T-helper 1 cell treated with Interleukin-12 subunit alpha and Interleukin-12 subunit beta and Interleukin-4 antibody, amounts not matched to agents 30 μg/mL and 1 μg/mL, for 36 hours (primary cell): ENCODE results near the gene HSH2D.

ENCODE experiments used
- H3K27ac Mint-ChIP-seq: one replicate; pipeline ENCODE4 v1.8.0; 2021; ENCODE audit warnings: mild to moderate bottlenecking, mixed read lengths
- H3K27me3 Mint-ChIP-seq: one replicate; pipeline ENCODE4 v1.8.0; 2021; ENCODE audit warnings: low read depth, mixed read lengths
- H3K36me3 Mint-ChIP-seq: one replicate; pipeline ENCODE4 v1.8.0; 2021; ENCODE audit warnings: low read depth, mixed read lengths
- H3K4me1 Mint-ChIP-seq: one replicate; pipeline ENCODE4 v1.8.0; 2021; ENCODE audit warnings: low read depth, mixed read lengths
- H3K4me3 Mint-ChIP-seq: one replicate; pipeline ENCODE4 v1.8.0; 2021; ENCODE audit warnings: mild to moderate bottlenecking, moderate library complexity, mixed read lengths
- H3K9me3 Mint-ChIP-seq: one replicate; pipeline ENCODE4 v1.8.0; 2021; ENCODE audit warnings: mixed read lengths

Gene HSH2D

GRCh38 chr19:16134510-16134909, 9.0 kb upstream of the HSH2D start:
- Mint-ChIP-seq H3K36me3 (peaks cover 48% of the 10 kb centered on the region), H3K27me3 (no peaks in the 10 kb centered on the region), H3K4me3 (no peak overlapping the region), H3K27ac (no peak overlapping the region), H3K4me1 (peaks cover 20% of the 10 kb centered on the region), H3K9me3 (peaks cover 11% of the 10 kb centered on the region)

DNA sequence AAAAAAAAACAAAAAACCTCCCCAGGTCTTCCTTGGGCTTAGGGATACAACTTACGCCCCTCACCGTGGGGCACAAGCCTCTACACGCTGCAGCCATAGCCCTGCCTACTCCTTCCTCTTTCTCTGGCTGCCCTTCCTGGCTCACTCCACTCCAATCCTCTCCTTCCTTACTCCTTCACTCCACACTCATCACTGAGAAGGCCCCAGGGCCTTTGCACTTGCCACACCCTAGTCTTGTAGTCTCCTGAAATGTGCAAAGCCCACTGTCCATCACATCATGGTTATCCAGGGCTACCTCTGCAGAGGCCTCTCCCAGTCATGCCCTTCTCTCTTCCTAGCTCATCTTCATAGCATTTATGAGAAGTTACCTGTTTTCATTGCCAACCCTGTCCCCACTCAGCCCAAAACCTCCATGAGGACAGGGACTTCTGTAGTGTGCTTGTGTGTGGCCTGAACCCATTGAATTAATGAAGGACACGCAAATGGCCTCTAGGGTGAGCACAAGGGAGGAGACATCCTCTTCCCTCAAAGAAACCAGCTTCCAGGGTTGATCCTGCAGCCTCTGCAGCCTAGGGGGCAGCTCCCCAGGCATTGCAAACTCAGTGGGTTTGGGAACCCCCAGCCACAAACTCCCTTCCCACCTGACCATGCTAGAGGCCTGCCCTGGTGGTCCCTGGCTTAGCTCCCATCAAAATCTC, 7.9 kb upstream of the HSH2D start:
- Mint-ChIP-seq H3K4me3 (no peak overlapping the region), H3K9me3 (peaks cover 11% of the 10 kb centered on the region), H3K36me3 (peaks cover 43% of the 10 kb centered on the region), H3K27ac (no peak overlapping the region), H3K27me3 (no peaks in the 10 kb centered on the region), H3K4me1 (peaks cover 22% of the 10 kb centered on the region)

DNA sequence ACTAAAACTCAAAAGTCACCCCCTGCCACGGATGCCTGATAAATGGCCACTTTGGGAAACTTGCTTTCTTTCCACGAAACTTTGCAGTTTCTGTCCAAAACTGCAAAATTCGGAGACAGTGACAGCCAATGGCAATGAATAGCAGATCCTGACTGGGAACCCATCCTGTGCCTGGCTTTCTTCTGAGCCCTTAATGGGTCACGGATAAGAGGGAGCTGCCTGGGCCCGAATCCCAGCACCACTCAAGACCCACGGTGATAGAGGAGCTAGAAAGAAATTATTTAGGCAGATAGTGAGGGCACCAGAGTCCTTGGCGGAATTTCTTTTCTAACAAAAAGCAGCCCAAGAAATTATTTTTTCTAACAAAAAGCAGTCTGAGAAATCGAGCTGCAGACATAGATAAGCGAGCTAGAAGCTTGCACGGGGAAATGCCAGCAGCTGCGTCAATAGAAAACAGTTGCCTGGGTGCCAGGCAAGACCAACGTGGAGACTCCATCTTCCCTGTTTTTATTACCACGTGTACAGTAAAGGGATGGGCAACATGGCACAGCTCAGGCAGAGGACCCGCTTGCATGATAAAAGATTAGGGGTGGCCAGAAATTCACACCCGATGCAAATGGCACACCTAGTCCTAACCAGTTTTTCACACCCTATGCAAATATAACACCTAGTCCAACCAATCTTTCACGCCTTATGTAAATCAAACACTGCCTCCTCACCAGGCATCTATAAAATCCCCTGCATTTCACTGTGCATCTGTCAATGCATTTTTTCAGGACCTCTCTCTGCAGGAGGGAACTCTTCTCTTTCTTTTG, 7.1 kb upstream of the HSH2D start:
- Mint-ChIP-seq H3K9me3 (peaks cover 6% of the 10 kb centered on the region), H3K27me3 (no peaks in the 10 kb centered on the region), H3K27ac (no peak overlapping the region), H3K36me3 (peaks cover 37% of the 10 kb centered on the region), H3K4me3 (no peak overlapping the region), H3K4me1 (peaks cover 28% of the 10 kb centered on the region)

DNA sequence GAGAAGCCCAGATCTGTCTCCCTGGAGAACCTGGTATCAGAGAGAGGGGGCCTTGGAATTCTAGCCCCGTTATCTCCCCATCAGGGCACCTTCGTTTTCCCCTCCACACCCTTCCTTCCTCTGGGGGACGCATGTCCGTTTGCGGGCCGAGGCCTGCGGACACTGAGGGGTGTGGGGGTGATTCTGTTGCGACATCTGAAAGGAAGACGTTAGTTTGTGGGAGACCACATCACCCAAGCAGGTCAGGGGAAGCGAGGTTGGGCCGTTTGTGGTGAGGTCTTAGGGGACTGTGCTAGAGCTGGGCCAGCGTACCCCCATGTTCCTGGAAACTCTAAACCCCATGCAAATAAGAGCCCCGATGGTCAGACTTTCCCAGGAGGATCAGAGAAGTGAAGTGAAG, 3.7 kb upstream of the HSH2D start:
- Mint-ChIP-seq H3K27me3 (no peaks in the 10 kb centered on the region), H3K36me3 (peaks cover 15% of the 10 kb centered on the region), H3K27ac (peak overlapping the region; percentile 71), H3K4me3 (peak overlapping the region; percentile 26), H3K4me1 (peaks cover 36% of the 10 kb centered on the region), H3K9me3 (peaks cover 3% of the 10 kb centered on the region)

DNA sequence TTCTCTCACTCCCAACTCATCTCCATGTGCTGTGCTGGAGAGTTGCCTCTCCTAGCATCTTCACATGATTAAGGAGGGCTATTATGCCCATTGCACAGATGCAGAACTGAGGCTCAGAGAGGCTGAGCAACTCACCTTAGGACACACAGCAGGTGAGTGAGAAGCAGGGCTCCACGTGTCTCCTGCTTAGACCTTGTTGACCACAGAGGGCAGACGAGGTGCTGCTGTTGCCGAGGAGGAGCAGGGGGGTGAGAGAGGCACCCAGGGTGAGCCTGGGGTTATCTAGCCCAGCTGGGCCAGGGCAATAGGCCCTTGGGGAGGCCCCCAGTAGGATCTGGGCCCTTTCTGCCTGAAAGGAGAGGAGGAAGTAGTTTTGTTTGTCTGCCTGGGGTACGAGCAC, 2.4 kb upstream of the HSH2D start:
- peaks cover 14% of the 10 kb centered on the region for H3K36me3 Mint-ChIP-seq
- H3K4me1 Mint-ChIP-seq = peaks cover 42% of the 10 kb centered on the region
- peaks cover 3% of the 10 kb centered on the region for H3K9me3 Mint-ChIP-seq
- no peaks in the 10 kb centered on the region for H3K27me3 Mint-ChIP-seq
- H3K27ac Mint-ChIP-seq = peak overlapping the region; percentile 8
- H3K4me3 Mint-ChIP-seq = peak overlapping the region; percentile 35

- Mint-ChIP-seq H3K27ac (peak overlapping the region; percentile 68), H3K4me1 (peaks cover 43% of the 10 kb centered on the region), H3K4me3 (peak overlapping the region; percentile 26)
These were observed 1.4 kb upstream of the HSH2D start for GRCh38 chr19:16142032-16142580.

GRCh38 chr19:16144216-16144581, 714 bp downstream of the HSH2D start:
- peak overlapping the region; percentile 99 for H3K4me3 Mint-ChIP-seq
- peaks cover 23% of the 10 kb centered on the region for H3K36me3 Mint-ChIP-seq
- H3K27ac Mint-ChIP-seq = peak overlapping the region; percentile 99
- no peaks in the 10 kb centered on the region for H3K27me3 Mint-ChIP-seq
- H3K9me3 Mint-ChIP-seq = peaks cover 3% of the 10 kb centered on the region
- peaks cover 43% of the 10 kb centered on the region for H3K4me1 Mint-ChIP-seq

More at GRCh38 chr19:16142032-16142580, 1.4 kb upstream of the HSH2D start:
- H3K27me3 Mint-ChIP-seq = no peaks in the 10 kb centered on the region
- H3K9me3 Mint-ChIP-seq = peaks cover 3% of the 10 kb centered on the region
- peaks cover 18% of the 10 kb centered on the region for H3K36me3 Mint-ChIP-seq

- Mint-ChIP-seq H3K27me3 (no peaks in the 10 kb centered on the region), H3K36me3 (peaks cover 30% of the 10 kb centered on the region), H3K4me3 (peak overlapping the region; percentile 99), H3K9me3 (peaks cover 3% of the 10 kb centered on the region), H3K27ac (peak overlapping the region; percentile 52), H3K4me1 (peaks cover 42% of the 10 kb centered on the region)
These were observed 2.6 kb downstream of the HSH2D start for GRCh38 chr19:16146112-16146511.

GRCh38 chr19:16148443-16149229, 5.2 kb downstream of the HSH2D start:
- H3K27ac Mint-ChIP-seq = peak overlapping the region; percentile 57
- peak overlapping the region; percentile 36 for H3K4me3 Mint-ChIP-seq
- no peaks in the 10 kb centered on the region for H3K9me3 Mint-ChIP-seq
- peaks cover 41% of the 10 kb centered on the region for H3K36me3 Mint-ChIP-seq
- H3K27me3 Mint-ChIP-seq = no peaks in the 10 kb centered on the region
- H3K4me1 Mint-ChIP-seq = peaks cover 30% of the 10 kb centered on the region

GRCh38 chr19:16153582-16154336, 10.3 kb downstream of the HSH2D start:
- Mint-ChIP-seq H3K36me3 (peaks cover 68% of the 10 kb centered on the region), H3K27ac (no peak overlapping the region), H3K4me1 (peaks cover 25% of the 10 kb centered on the region), H3K27me3 (no peaks in the 10 kb centered on the region), H3K9me3 (no peaks in the 10 kb centered on the region), H3K4me3 (no peak overlapping the region)

DNA sequence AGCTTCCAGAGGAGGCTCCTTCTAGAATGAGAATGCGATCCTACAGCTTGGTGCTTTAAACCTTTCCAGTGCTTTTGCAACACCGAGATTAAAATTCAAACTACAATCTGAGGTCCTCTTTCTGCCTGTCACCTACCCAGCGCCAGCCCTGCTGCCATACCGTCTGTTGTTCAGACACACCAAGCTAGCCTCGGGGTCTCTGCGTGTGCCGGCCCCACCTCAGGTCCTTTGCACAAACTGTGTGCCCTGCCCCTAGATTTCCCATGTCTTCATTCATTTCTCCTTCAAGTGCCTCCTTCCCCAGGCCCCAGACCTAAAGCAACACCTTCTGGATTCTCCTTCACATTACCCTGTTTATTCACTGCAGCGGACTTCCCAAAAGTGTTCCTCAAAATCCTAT, 11.1 kb downstream of the HSH2D start:
- H3K27ac Mint-ChIP-seq = no peak overlapping the region
- peaks cover 17% of the 10 kb centered on the region for H3K4me1 Mint-ChIP-seq
- no peaks in the 10 kb centered on the region for H3K9me3 Mint-ChIP-seq
- H3K36me3 Mint-ChIP-seq = peaks cover 60% of the 10 kb centered on the region
- H3K27me3 Mint-ChIP-seq = no peaks in the 10 kb centered on the region
- no peak overlapping the region for H3K4me3 Mint-ChIP-seq

DNA sequence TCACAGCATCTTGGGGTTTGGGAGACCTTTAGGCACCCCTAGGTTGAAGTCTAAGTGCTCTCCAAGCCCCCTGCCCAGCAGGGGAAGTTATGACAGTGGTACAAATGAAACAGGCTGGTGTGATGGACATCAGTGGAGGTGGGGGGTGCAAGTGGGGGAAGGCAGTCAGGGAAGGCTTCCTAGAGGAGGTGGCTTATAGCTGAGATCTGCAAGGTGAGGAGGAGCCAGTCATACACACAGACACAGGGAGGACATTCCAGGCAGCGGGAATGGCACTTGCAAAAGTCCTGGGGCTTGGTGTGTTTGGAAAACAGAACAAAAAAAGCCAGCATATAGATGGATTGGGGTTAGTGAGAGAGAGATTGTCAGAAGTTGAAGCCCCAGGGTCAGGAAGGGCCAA, 11.6 kb downstream of the HSH2D start:
- Mint-ChIP-seq H3K4me1 (peaks cover 15% of the 10 kb centered on the region), H3K36me3 (peaks cover 58% of the 10 kb centered on the region), H3K4me3 (no peak overlapping the region), H3K27ac (peak overlapping the region; percentile 28), H3K9me3 (no peaks in the 10 kb centered on the region), H3K27me3 (no peaks in the 10 kb centered on the region)

DNA sequence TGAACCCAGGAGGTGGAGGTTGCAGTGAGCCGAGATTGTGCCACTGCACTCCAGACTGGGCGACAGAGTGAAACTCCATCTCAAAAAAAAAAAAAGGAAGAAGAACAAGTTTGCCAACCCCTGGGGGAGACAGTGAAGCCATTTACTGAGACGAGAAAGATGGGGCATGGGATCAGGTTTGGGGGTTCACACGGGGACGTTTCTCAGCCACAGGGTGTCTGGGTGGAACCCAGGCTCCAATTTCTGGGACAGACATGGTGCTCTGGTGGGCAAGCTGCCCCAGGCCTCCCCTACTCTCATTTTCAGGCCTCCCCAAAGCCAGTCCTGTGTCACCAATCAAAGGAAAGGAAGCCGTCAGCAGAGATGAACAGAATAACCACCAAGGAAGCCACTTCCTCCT, 13.4 kb downstream of the HSH2D start:
- Mint-ChIP-seq H3K9me3 (no peaks in the 10 kb centered on the region), H3K27me3 (no peaks in the 10 kb centered on the region), H3K36me3 (peaks cover 48% of the 10 kb centered on the region), H3K4me3 (no peak overlapping the region), H3K27ac (no peak overlapping the region), H3K4me1 (peaks cover 28% of the 10 kb centered on the region)

GRCh38 chr19:16157601-16158000, 14.1 kb downstream of the HSH2D start:
- Mint-ChIP-seq H3K27ac (no peak overlapping the region), H3K4me1 (peaks cover 26% of the 10 kb centered on the region), H3K9me3 (no peaks in the 10 kb centered on the region), H3K4me3 (no peak overlapping the region), H3K27me3 (no peaks in the 10 kb centered on the region), H3K36me3 (peaks cover 45% of the 10 kb centered on the region)
